Measurements from ENCODE around the gene THTPA. TPM values are rescaled to one million over a fixed set of nuclear protein-coding genes. Genes with fewer than 3 reads are reported as not detected.
A peak's percentile ranks its signal among the peaks of the same experiment; 100 is the strongest.

Gene THTPA
- total RNA-seq, 2 donors from 2014 or later: 10.0 to 13.6 TPM

DNA sequence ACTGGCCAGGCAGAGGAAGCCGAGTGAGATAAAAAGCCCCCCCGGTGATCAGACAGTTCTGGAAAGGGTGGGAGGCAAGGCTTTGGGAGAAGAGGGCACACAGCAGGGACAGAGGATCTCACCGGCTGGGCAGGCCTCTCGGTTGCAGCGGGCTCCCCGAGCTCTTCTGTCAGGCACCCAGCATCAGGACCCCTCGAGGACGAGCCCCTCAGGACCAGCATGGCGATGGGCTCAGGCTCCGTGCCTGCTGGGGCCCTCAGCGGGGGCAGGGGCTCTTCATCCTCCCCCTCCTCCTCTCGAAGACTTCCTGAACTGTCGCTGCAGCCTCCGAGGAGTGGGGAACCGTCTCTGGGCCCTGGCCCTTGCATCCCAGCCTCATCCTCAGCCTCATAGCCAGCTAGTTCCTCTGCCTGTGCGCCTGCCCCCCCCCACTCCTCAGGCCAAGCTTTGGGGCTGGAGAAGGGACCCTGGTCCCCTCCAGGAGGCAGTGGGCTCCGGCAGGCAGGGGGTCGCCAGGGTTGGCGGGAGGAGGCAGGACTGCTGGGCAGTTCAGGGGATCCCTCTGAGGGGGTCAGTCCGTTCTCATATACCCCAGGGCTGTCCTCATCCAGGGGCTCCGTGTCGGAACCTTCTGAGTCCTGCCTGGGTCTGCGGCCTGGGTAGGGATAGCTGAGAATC is 14.9 kb downstream of the THTPA start:
- H3K36me3 Mint-ChIP-seq (ENCODE audit: low read depth): peaks cover 6% of the 10 kb centered on the region
- peaks cover 26% of the 10 kb centered on the region for H3K4me1 Mint-ChIP-seq
- H3K27me3 Mint-ChIP-seq: peaks cover 28% of the 10 kb centered on the region
- no peak for DNase-seq
- no peak overlapping the region for H3K4me3 Mint-ChIP-seq
- no peak for ATAC-seq
- H3K9me3 ChIP-seq (ENCODE audit: control insufficient read depth, low read length, poor library complexity, severe bottlenecking): no peaks in the 10 kb centered on the region
- H3K27ac Mint-ChIP-seq: no peak overlapping the region

DNA sequence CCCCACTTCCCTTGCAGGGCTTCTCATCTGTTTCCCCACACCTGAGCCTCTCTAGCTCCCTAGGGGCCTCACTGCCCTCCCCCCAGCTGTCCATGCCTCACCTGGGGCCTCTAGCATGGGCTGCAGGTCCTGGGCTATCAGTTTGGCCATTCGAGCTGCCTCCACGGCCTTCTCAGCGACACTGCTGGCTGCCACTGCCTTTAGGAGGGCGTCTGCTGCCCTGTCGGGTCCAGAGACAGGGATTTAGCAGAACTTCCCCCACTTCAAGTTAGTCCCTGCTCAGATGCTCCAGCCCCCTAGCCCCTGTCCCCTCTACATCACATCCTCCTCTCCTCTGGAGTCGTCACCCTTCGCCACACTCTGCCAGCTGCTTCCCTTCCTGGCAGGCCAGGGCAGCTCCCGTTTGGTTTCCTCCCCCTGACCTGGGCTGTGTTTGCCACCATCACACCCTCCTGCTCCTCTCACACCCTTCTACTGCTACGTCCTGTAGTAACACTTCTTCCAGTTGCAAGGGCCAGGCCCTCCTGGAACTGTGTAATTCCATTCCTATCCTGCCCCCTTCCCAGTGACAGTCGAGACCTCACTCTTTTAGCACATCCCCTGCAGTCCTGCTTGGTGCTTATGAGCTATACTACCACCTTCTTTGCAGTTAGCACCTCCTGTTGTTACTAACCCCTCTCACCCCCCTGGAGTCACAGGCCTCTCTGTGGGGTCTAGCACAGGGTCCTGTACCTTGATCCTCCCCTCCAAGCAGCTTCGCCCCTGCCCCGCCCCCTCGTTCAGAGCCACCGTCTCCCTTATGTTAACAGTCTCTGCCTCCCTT is 15.8 kb downstream of the THTPA start:
- Mint-ChIP-seq H3K4me1 (peaks cover 27% of the 10 kb centered on the region), H3K4me3 (no peak overlapping the region), H3K36me3 (ENCODE audit: low read depth) (peaks cover 11% of the 10 kb centered on the region), H3K27ac (no peak overlapping the region), H3K27me3 (peaks cover 35% of the 10 kb centered on the region)
- no peaks in the 10 kb centered on the region for H3K9me3 ChIP-seq (ENCODE audit: control insufficient read depth, low read length, poor library complexity, severe bottlenecking)
- no peak for ATAC-seq
- no peak for DNase-seq

DNA sequence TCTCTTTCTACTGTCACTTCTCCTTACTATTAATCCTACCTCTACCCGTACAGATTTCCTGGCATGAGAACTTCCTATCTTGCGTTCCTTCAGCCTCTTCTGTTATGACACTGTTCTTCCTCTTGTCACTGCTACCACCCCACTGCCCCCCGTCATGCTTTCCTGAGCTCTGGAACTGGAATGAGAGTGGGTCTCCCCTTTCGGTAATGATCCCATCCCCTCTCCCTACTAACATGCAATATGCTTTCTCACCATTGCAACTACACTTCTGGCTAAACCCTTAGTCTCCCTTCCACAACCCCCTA is 16.4 kb downstream of the THTPA start:
- peaks cover 10% of the 10 kb centered on the region for H3K36me3 Mint-ChIP-seq (ENCODE audit: low read depth)
- peaks cover 27% of the 10 kb centered on the region for H3K4me1 Mint-ChIP-seq
- H3K9me3 ChIP-seq (ENCODE audit: control insufficient read depth, low read length, poor library complexity, severe bottlenecking): no peaks in the 10 kb centered on the region
- ATAC-seq (no peak), DNase-seq (no peak)
- H3K4me3 Mint-ChIP-seq: no peak overlapping the region
- H3K27me3 Mint-ChIP-seq: peaks cover 36% of the 10 kb centered on the region
- H3K27ac Mint-ChIP-seq: no peak overlapping the region

DNA sequence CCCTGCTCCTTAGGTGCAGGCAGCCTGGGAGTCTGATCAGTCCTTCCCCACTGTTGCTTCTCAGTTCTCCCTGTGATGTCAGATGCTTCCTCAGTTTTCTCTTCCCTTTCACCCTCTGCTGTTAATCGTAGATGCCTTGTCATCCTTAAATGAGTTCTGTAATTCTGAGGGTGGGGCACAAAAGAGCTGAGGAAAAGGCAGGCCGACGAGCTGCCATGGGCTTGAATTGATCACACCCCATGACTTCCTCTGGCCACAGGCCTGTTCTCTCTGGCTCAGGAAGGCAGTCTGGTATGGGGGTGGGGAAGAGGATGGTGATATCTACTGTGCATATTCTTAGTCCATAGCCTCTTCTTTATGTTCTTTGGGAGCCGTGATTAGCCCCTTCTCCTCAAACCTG is 16.8 kb downstream of the THTPA start:
- Mint-ChIP-seq H3K36me3 (ENCODE audit: low read depth) (peaks cover 9% of the 10 kb centered on the region), H3K4me1 (peaks cover 27% of the 10 kb centered on the region)
- DNase-seq: no peak

DNA sequence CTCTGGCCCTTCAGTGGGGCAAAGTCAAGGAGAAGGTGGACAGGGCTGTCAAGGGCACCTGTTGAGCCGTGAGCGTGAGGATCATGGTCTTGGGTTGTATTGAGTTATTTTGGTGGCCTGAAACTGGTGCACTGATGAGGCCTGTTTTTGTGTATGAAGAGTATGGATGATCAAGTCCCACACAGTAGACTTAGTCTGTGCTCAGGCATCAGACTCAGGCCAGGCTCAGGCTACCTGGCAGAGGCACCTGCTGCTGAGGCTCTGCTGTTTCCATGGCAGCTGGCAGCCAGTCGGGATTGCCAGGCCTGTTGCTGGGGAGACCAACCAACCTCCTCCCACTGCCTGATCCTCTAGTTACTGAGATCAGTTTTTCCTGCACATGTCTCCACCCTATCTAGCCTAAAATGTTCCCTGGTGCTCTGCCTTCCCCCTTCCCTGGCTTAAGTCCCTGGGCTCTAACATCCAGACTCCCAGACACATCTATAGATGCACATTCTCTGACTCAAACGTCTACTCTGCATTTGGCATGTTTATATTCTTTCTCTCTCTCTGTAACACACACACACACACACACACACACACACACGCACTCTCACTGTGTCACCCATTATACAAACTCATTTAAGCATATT is 17.4 kb downstream of the THTPA start:
- no peak for ATAC-seq
- H3K27ac Mint-ChIP-seq: peak overlapping the region; percentile 19
- H3K4me1 Mint-ChIP-seq: peaks cover 28% of the 10 kb centered on the region
- DNase-seq: no peak
- H3K27me3 Mint-ChIP-seq: peaks cover 39% of the 10 kb centered on the region
- peaks cover 9% of the 10 kb centered on the region for H3K36me3 Mint-ChIP-seq (ENCODE audit: low read depth)
- H3K4me3 Mint-ChIP-seq: no peak overlapping the region
- no peaks in the 10 kb centered on the region for H3K9me3 ChIP-seq (ENCODE audit: control insufficient read depth, low read length, poor library complexity, severe bottlenecking)

More for the DNA sequence above, 16.8 kb downstream of the THTPA start:
- peaks cover 36% of the 10 kb centered on the region for H3K27me3 Mint-ChIP-seq
- H3K9me3 ChIP-seq (ENCODE audit: control insufficient read depth, low read length, poor library complexity, severe bottlenecking): no peaks in the 10 kb centered on the region
- ATAC-seq: peak; percentile 21
- H3K27ac Mint-ChIP-seq: no peak overlapping the region
- no peak overlapping the region for H3K4me3 Mint-ChIP-seq

DNA sequence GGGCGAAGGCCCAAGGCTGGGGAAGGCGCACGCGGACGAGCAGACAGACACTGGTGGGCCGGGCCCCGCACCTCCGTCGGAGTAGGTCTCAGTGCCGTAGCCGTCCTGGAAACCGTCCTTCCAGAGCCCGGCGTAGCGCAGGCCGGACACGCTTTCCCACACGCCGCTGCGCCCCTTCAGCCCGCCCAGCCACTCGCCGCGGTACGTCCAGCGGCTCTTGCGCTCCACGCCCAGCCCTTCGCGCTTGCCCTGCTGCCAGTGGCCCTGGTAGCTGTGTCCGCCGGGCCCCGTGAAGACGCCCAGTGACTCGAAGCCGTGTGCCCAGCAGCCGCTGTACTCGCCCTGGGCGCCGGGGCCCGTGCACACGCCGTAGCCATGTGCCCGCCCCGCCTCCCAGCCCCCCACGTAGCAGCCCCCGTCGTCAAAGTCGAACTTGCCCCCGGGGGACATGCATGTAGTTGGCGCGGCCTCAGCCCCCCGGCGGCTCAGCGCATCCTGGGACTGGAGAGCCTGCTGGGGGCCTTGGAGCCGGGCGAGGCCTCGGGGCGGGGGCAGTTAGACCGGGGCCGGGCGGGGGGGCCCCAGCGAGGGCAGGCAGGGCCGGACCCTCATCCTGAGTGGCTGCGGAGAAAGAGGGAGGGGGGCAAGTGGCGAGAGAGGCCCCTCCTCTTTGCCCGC is 21.1 kb downstream of the THTPA start:
- ATAC-seq (peak; percentile 24), DNase-seq (no peak)
- peaks cover 58% of the 10 kb centered on the region for H3K27me3 Mint-ChIP-seq

DNA sequence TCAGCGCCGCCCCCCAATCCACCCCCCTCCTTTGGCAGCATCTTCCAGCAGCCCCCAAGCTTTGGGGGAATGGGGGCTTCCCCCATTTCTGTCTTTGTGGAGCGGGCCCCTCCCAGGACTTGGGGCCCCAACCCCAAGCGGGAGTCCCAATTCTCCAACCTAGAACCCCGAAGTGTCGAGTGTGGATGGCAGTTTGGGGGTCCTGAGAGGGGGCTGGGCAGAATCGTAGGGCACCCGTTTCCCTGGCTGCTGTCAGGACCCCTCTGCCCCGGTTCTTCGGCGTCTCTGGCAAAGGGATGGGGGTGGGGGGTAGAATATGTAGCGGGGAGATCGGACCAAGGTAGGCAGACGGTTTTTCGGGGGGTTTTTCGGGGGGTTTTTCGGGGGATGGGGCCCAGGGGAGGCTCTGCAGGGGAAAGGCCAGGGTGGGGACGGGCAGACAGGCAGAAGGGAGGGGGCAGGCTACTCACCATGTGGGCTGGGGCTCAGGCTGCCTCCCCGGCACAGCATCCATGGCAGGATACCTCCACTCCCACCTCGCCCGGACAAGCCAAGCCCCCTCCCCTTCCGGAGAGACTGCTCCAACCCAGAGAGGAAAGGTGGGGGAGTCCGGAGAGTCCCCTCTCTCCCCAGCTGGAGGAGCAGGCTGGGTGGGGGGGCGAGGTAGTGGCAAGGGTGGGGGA is 21.8 kb downstream of the THTPA start:
- Mint-ChIP-seq H3K36me3 (ENCODE audit: low read depth) (peaks cover 7% of the 10 kb centered on the region), H3K27ac (no peak overlapping the region), H3K4me1 (peaks cover 22% of the 10 kb centered on the region), H3K27me3 (peaks cover 58% of the 10 kb centered on the region), H3K4me3 (no peak overlapping the region)
- no peaks in the 10 kb centered on the region for H3K9me3 ChIP-seq (ENCODE audit: control insufficient read depth, low read length, poor library complexity, severe bottlenecking)
- ATAC-seq (no peak), DNase-seq (no peak)

More for the DNA sequence above, 21.1 kb downstream of the THTPA start:
- peaks cover 9% of the 10 kb centered on the region for H3K36me3 Mint-ChIP-seq (ENCODE audit: low read depth)
- peak overlapping the region; percentile 86 for H3K4me3 Mint-ChIP-seq
- peaks cover 26% of the 10 kb centered on the region for H3K4me1 Mint-ChIP-seq
- H3K9me3 ChIP-seq (ENCODE audit: control insufficient read depth, low read length, poor library complexity, severe bottlenecking): no peaks in the 10 kb centered on the region
- no peak overlapping the region for H3K27ac Mint-ChIP-seq

DNA sequence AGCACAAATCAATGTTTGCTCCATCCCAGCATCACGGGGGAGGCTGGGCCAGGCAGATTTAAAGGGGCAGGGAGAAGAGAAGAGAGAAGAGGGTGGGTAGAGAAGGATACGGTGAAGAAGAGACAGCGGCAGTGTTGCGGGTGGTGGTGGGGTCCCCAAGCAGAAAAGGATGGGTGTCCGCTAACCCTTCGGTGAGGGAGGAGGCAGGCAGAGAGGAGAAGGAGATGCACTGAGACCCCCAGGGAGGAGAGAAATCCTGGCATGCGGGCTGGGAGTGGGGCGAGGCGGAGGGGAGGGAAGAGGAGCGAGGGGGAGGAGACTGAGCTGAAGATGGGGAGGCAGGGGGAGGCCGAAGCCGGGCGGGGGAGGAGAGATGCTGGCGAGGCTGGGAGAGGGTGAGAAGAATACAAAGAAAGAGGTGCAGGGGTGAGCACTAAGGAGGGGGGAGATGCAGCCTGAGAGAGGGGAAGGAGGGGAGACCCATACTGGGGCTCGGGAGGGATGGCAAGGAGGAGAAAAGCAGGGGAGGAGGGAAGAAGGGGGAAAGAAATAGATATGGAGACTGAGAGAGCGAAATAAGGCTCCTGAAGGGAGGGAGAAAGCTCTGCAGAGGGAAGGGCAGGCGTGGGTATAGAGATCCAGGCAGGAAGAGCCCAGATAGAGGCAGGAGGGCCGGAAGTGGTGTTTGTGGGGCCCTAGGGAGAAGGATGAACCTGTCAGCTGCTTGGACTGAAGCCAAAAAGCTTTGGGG is 22.7 kb downstream of the THTPA start, which contains the start of gene JPH4:
TSS of gene JPH4 (minus strand) at position 231 of the 751 bp plus-strand sequence. CDS start 1,337 bp downstream, outside the sequence.
- ATAC-seq (no peak), DNase-seq (no peak)
- H3K4me1 Mint-ChIP-seq: peaks cover 20% of the 10 kb centered on the region
- no peak within 1 kb of the TSS for H3K27ac Mint-ChIP-seq
- peaks cover 55% of the 10 kb centered on the region for H3K27me3 Mint-ChIP-seq
- peaks cover 4% of the 10 kb centered on the region for H3K36me3 Mint-ChIP-seq (ENCODE audit: low read depth)
- H3K4me3 Mint-ChIP-seq: peak within 1 kb of the TSS; percentile 7
- H3K9me3 ChIP-seq (ENCODE audit: control insufficient read depth, low read length, poor library complexity, severe bottlenecking): no peaks in the 10 kb centered on the region

DNA sequence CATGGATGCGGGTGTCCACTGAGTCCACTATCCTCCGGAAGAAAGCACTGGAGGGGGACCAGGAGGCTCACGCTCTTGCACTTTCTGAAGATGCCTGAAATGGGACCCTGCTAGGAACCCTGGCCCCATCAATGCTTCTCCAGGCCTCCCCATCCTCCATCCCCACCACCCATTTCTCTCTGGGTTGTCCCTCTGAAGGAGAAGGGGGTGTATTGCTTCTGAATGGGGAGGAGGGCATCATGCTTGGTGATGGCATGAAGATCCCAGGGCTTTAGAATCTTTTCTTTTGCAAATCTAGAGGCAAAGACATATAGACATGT is 23.2 kb downstream of the THTPA start:
- no peaks in the 10 kb centered on the region for H3K9me3 ChIP-seq (ENCODE audit: control insufficient read depth, low read length, poor library complexity, severe bottlenecking)
- Mint-ChIP-seq H3K27ac (no peak overlapping the region), H3K36me3 (ENCODE audit: low read depth) (peaks cover 4% of the 10 kb centered on the region), H3K4me3 (no peak overlapping the region), H3K4me1 (peaks cover 20% of the 10 kb centered on the region), H3K27me3 (peaks cover 61% of the 10 kb centered on the region)
- DNase-seq: no peak
- ATAC-seq: no peak

DNA sequence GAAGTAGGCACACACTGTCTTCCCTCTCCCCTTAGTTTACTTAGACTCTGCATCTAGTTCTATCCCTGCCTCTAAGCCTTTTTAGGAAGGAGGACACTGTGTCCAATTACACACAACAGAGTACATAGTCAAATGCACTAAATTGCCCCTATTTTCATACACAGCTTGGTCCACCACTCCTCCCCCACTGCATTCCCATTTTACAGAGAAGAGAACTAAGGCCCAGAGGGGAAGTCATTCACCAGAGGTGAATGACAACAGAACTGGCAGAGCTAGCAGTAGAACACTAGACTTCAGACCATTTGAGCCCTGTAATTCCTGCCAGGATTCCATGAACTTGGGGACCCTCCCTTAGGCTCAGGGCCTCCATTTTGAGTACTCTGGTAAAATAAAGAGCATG is 23.7 kb downstream of the THTPA start:
- Mint-ChIP-seq H3K4me3 (no peak overlapping the region), H3K36me3 (ENCODE audit: low read depth) (peaks cover 4% of the 10 kb centered on the region), H3K27ac (no peak overlapping the region), H3K4me1 (peaks cover 20% of the 10 kb centered on the region), H3K27me3 (peaks cover 61% of the 10 kb centered on the region)
- H3K9me3 ChIP-seq (ENCODE audit: control insufficient read depth, low read length, poor library complexity, severe bottlenecking): no peaks in the 10 kb centered on the region
- DNase-seq (no peak), ATAC-seq (no peak)

DNA sequence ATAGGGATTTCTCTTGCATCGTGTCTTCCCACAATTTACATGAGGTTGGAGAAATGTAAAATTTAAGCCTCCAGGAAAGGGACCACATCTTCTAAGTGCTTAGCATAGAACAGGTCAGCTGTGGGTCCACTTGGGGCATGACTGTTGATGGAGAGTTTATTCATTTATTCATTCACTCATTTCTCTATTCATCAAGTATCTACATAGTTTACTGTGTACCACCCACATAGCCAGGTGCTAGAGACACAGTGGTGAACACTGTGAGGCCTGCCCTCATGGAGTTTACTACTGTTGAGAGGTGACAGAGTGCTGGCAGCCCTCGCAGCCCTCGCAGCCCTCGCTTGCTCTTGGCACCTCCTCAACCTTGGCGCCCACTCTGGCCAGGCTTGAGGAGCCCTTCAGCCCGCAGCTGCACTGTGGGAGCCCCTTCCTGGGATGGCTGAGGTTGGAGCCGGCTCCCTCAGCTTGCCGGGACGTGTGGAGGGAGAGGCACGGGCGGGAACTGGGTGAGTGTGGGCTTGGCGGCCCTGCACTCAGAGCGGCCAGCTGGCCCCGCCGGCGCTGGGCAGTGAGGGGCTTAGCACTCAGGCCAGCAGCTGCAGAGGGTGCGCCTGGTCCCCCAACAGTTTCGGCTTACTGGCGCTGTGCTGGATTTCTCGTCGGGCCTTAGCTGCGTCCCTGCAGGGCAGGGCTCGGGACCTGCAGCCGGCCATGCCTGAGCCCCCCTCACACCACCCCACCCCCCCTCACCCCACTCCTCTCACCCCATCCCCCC is 24.3 kb downstream of the THTPA start:
- no peak overlapping the region for H3K27ac Mint-ChIP-seq
- H3K4me1 Mint-ChIP-seq: peaks cover 20% of the 10 kb centered on the region
- H3K9me3 ChIP-seq (ENCODE audit: control insufficient read depth, low read length, poor library complexity, severe bottlenecking): no peaks in the 10 kb centered on the region
- ATAC-seq (no peak), DNase-seq (no peak)
- H3K36me3 Mint-ChIP-seq (ENCODE audit: low read depth): peaks cover 4% of the 10 kb centered on the region
- no peak overlapping the region for H3K4me3 Mint-ChIP-seq
- peaks cover 55% of the 10 kb centered on the region for H3K27me3 Mint-ChIP-seq

DNA sequence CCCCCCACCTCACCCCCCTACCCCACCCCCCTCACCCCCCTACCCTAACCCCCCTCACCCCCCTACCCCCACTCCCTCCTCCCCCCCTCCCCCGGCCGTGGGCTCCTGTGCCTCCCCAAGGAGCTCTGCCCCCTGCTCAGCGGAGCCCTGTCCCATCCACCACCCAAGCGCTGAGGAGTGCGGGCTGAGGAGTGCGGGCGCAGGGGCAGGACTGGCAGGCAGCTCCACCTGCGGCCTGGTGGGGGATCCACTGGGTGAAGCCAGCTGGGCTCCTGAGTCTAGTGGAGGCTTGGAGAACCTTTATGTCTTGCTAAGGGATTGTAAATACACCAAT is 24.8 kb downstream of the THTPA start:
- DNase-seq (no peak), ATAC-seq (no peak)
- Mint-ChIP-seq H3K4me1 (peaks cover 20% of the 10 kb centered on the region), H3K27me3 (peaks cover 56% of the 10 kb centered on the region), H3K27ac (no peak overlapping the region), H3K4me3 (no peak overlapping the region), H3K36me3 (ENCODE audit: low read depth) (peaks cover 4% of the 10 kb centered on the region)
- H3K9me3 ChIP-seq (ENCODE audit: control insufficient read depth, low read length, poor library complexity, severe bottlenecking): no peaks in the 10 kb centered on the region

Data from T-helper 17 cell (primary cell).